ENCODE results near the gene S100P. TPM values are rescaled to one million over a fixed set of nuclear protein-coding genes. Genes with fewer than 3 reads are reported as not detected.

Gene S100P
- total RNA-seq, 2 experiments from 2014 or later: 165 to 176 TPM

- Mint-ChIP-seq H3K27ac (peak overlapping the region; percentile 4), H3K36me3 (ENCODE audit: low read depth) (peaks cover 85% of the 10 kb centered on the region), H3K27me3 (no peaks in the 10 kb centered on the region), H3K9me3 (no peaks in the 10 kb centered on the region), H3K4me1 (peaks cover 80% of the 10 kb centered on the region), H3K4me3 (no peak overlapping the region)
- ChIA-PET CTCF (interaction anchor here (1.1 to 2.5 kb wide), 4 partner anchors 16 to 30 kb away, joined by 3 to 17 read pairs (median 3); a partner anchor contains a TSS), POLR2A (interaction anchor here (10.2 to 12.3 kb wide), 2 partner anchors 11 to 28 kb away, joined by 223 to 253 read pairs; partner anchors contain the start of gene S100P)
- DNase-seq: no peak
Measured at GRCh38 chr4:6703786-6704185, 10.1 kb downstream of the S100P start.

- no peak overlapping the region for H3K4me3 Mint-ChIP-seq
- peaks cover under 1% of the 10 kb centered on the region for H3K9me3 Mint-ChIP-seq
- DNase-seq: no peak
- H3K27me3 Mint-ChIP-seq: no peaks in the 10 kb centered on the region
- CTCF ChIA-PET: interaction anchor here (1.8 to 5.6 kb wide), 4 partner anchors 9 to 31 kb away, joined by 7 to 41 read pairs (median 14); a partner anchor contains a TSS
- no peak overlapping the region for H3K27ac Mint-ChIP-seq
- peaks cover 79% of the 10 kb centered on the region for H3K36me3 Mint-ChIP-seq (ENCODE audit: low read depth)
- POLR2A ChIA-PET: interaction anchor here (1.4 to 12.3 kb wide), 4 partner anchors 13 to 65 kb away, joined by 5 to 253 read pairs (median 117); partner anchors contain the start of genes MRFAP1 and S100P
- H3K4me1 Mint-ChIP-seq: peaks cover 66% of the 10 kb centered on the region
Measured at GRCh38 chr4:6705646-6706045, 12.0 kb downstream of the S100P start.

GRCh38 chr4:6706173-6706572 lies 12.5 kb downstream of the S100P start:
- no peaks in the 10 kb centered on the region for H3K27me3 Mint-ChIP-seq
- ChIA-PET POLR2A (interaction anchor here (1.2 to 12.3 kb wide), 6 partner anchors 10 to 66 kb away, joined by 5 to 253 read pairs (median 10); partner anchors contain the start of genes BLOC1S4, MRFAP1 and S100P), CTCF (interaction anchor here (0.6 to 5.6 kb wide), 10 partner anchors 10 to 193 kb away, joined by 3 to 62 read pairs (median 12); partner anchors contain the start of gene BLOC1S4)
- H3K9me3 Mint-ChIP-seq: peaks cover 4% of the 10 kb centered on the region
- H3K4me1 Mint-ChIP-seq: peaks cover 69% of the 10 kb centered on the region
- DNase-seq: no peak
- peaks cover 77% of the 10 kb centered on the region for H3K36me3 Mint-ChIP-seq (ENCODE audit: low read depth)
- H3K27ac Mint-ChIP-seq: no peak overlapping the region
- no peak overlapping the region for H3K4me3 Mint-ChIP-seq

- Mint-ChIP-seq H3K4me3 (peak within 1 kb of the TSS; percentile 99), H3K27me3 (no peaks in the 10 kb centered on the region), H3K36me3 (ENCODE audit: low read depth) (peaks cover 53% of the 10 kb centered on the region), H3K4me1 (peaks cover 49% of the 10 kb centered on the region), H3K9me3 (peaks cover 8% of the 10 kb centered on the region), H3K27ac (peak within 1 kb of the TSS; percentile 97)
- peak; percentile 98 for DNase-seq
- POLR2A ChIA-PET: interaction anchor here (0.6 to 12.3 kb wide), 16 partner anchors 8 to 358 kb away, joined by 3 to 253 read pairs (median 4); partner anchors contain the start of genes GRPEL1, MAN2B2, MRFAP1 and S100P
- CTCF ChIA-PET: interaction anchor here (0.8 to 5.6 kb wide), 17 partner anchors 8 to 359 kb away, joined by 3 to 62 read pairs (median 4); partner anchors contain the start of genes GRPEL1, S100P and TBC1D14
Measured at GRCh38 chr4:6709230-6710114, 15.8 kb downstream of the S100P start, which contains the start of gene MRFAP1L1. Gene MRFAP1L1 (minus strand): TSS chr4:6709865. CDS start chr4:6709629, 236 bp downstream.

- Mint-ChIP-seq H3K4me3 (peak overlapping the region; percentile 99), H3K27ac (peak overlapping the region; percentile 97), H3K9me3 (peaks cover 8% of the 10 kb centered on the region), H3K36me3 (ENCODE audit: low read depth) (peaks cover 45% of the 10 kb centered on the region), H3K4me1 (peaks cover 44% of the 10 kb centered on the region), H3K27me3 (no peaks in the 10 kb centered on the region)
- no peak for DNase-seq
- POLR2A ChIA-PET: interaction anchor here (0.6 to 12.3 kb wide), 13 partner anchors 8 to 357 kb away, joined by 3 to 253 read pairs (median 4); partner anchors contain the start of genes GRPEL1, MAN2B2, MRFAP1 and S100P
- CTCF ChIA-PET: interaction anchor here (0.8 to 5.6 kb wide), 12 partner anchors 9 to 182 kb away, joined by 3 to 62 read pairs (median 6); partner anchors contain the start of gene S100P
Measured at GRCh38 chr4:6710282-6710681, 16.6 kb downstream of the S100P start.

- ChIA-PET CTCF (no interaction called here), POLR2A (interaction anchor here (10.2 to 12.3 kb wide), 2 partner anchors 18 to 35 kb away, joined by 223 to 253 read pairs; partner anchors contain the start of gene S100P)
- Mint-ChIP-seq H3K9me3 (peaks cover 8% of the 10 kb centered on the region), H3K27me3 (no peaks in the 10 kb centered on the region), H3K4me3 (no peak overlapping the region), H3K4me1 (peaks cover 43% of the 10 kb centered on the region), H3K27ac (no peak overlapping the region), H3K36me3 (ENCODE audit: low read depth) (peaks cover 42% of the 10 kb centered on the region)
- no peak for DNase-seq
Measured at GRCh38 chr4:6710996-6711395, 17.3 kb downstream of the S100P start.

GRCh38 chr4:6714954-6715353 lies 21.3 kb downstream of the S100P start:
- Mint-ChIP-seq H3K4me1 (peaks cover 39% of the 10 kb centered on the region), H3K4me3 (no peak overlapping the region), H3K36me3 (ENCODE audit: low read depth) (peaks cover 17% of the 10 kb centered on the region), H3K9me3 (peaks cover 8% of the 10 kb centered on the region), H3K27ac (peak overlapping the region; percentile 40), H3K27me3 (no peaks in the 10 kb centered on the region)
- ChIA-PET CTCF (interaction anchor here (0.7 to 3.0 kb wide), 4 partner anchors 8 to 61 kb away, joined by 3 to 8 read pairs (median 4); no protein-coding TSS in a partner anchor), POLR2A (interaction anchor here (1.5 to 6.7 kb wide), 4 partner anchors 10 to 194 kb away, joined by 3 to 84 read pairs (median 28); partner anchors contain the start of gene TBC1D14)
- no peak for DNase-seq

- peaks cover 17% of the 10 kb centered on the region for H3K36me3 Mint-ChIP-seq (ENCODE audit: low read depth)
- peak overlapping the region; percentile 88 for H3K4me3 Mint-ChIP-seq
- peaks cover 38% of the 10 kb centered on the region for H3K4me1 Mint-ChIP-seq
- no peak for DNase-seq
- ChIA-PET POLR2A (interaction anchor here (1.5 to 6.7 kb wide), 11 partner anchors 7 to 352 kb away, joined by 3 to 84 read pairs (median 16); partner anchors contain the start of genes GRPEL1, KIAA0232, MRFAP1 and S100P), CTCF (interaction anchor here (1.0 to 5.6 kb wide), 6 partner anchors 9 to 259 kb away, joined by 3 to 145 read pairs (median 16); a partner anchor contains a TSS)
- H3K9me3 Mint-ChIP-seq: peaks cover 7% of the 10 kb centered on the region
- H3K27me3 Mint-ChIP-seq: no peaks in the 10 kb centered on the region
- peak overlapping the region; percentile 87 for H3K27ac Mint-ChIP-seq
Measured at GRCh38 chr4:6715704-6716017, 22.0 kb downstream of the S100P start.

- CTCF ChIA-PET: interaction anchor here (0.9 to 5.6 kb wide), 12 partner anchors 9 to 354 kb away, joined by 3 to 145 read pairs (median 6); partner anchors contain the start of gene GRPEL1
- H3K9me3 Mint-ChIP-seq: peaks cover 4% of the 10 kb centered on the region
Measured at GRCh38 chr4:6716018-6716911, 22.6 kb downstream of the S100P start, which contains the start of gene BLOC1S4. Gene BLOC1S4 (plus strand): TSS chr4:6716174. CDS start chr4:6716210, 36 bp downstream.

GRCh38 chr4:6716958-6717655 lies 23.4 kb downstream of the S100P start:
- H3K27ac Mint-ChIP-seq: peak overlapping the region; percentile 87
- CTCF ChIA-PET: interaction anchor here (0.7 to 5.6 kb wide), 21 partner anchors 8 to 353 kb away, joined by 3 to 145 read pairs (median 4); partner anchors contain the start of genes GRPEL1 and TADA2B
- POLR2A ChIA-PET: interaction anchor here (0.6 to 6.7 kb wide), 19 partner anchors 9 to 386 kb away, joined by 3 to 84 read pairs (median 9); partner anchors contain the start of genes GRPEL1, KIAA0232, MRFAP1 and S100P
- no peak for DNase-seq
- H3K9me3 Mint-ChIP-seq: peaks cover 4% of the 10 kb centered on the region
- peaks cover 17% of the 10 kb centered on the region for H3K36me3 Mint-ChIP-seq (ENCODE audit: low read depth)
- peaks cover 36% of the 10 kb centered on the region for H3K4me1 Mint-ChIP-seq
- H3K4me3 Mint-ChIP-seq: peak overlapping the region; percentile 88
- no peaks in the 10 kb centered on the region for H3K27me3 Mint-ChIP-seq

More at GRCh38 chr4:6716018-6716911, 22.6 kb downstream of the S100P start, which contains the start of gene BLOC1S4:
- Mint-ChIP-seq H3K27ac (peak within 1 kb of the TSS; percentile 87), H3K4me3 (peak within 1 kb of the TSS; percentile 88), H3K27me3 (no peaks in the 10 kb centered on the region), H3K4me1 (peaks cover 36% of the 10 kb centered on the region), H3K36me3 (ENCODE audit: low read depth) (peaks cover 17% of the 10 kb centered on the region)
- peak; percentile 91 for DNase-seq
- POLR2A ChIA-PET: interaction anchor here (0.6 to 6.7 kb wide), 20 partner anchors 8 to 386 kb away, joined by 3 to 84 read pairs (median 9); partner anchors contain the start of genes GRPEL1, KIAA0232, MRFAP1 and S100P
